GM21515 (cell line): ENCODE data around the gene AUTS2.

ENCODE experiments used
- ATAC-seq: cut with Tn5 transposase; IDR thresholded peaks from one replicate; pipeline ENCODE4 v1.9.1; 2021; ENCODE audit not compliant: unreplicated experiment

Gene AUTS2

DNA sequence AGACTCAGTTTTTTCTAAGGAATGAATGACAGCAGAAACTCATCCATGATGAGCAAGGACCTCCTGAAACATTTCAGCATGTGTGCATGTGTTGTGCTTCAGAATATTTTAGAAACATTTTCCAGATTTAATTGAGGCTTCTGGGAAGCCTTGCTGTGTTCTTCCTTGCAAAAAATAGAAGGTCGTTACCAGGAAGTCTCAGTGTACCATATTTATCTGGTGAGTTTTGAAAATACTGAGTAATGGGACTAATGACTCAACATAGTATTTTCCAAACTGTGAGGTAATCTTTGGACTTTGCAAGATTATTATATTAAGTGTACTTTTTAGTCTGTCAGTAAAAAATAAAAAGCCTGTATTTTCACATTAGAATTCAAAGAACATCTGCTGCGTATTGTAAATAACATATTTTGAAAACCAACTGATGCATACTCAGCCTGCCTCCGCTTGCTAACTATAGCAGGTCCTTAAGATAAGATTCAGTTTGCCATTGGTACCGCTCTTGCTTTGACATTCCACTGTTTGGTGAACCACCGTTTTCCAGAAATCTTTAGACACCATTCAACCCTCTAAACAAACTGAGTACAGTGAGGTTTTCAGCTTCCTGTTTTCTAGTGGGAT is 794.1 kb downstream of the AUTS2 start:
- no peak for ATAC-seq

DNA sequence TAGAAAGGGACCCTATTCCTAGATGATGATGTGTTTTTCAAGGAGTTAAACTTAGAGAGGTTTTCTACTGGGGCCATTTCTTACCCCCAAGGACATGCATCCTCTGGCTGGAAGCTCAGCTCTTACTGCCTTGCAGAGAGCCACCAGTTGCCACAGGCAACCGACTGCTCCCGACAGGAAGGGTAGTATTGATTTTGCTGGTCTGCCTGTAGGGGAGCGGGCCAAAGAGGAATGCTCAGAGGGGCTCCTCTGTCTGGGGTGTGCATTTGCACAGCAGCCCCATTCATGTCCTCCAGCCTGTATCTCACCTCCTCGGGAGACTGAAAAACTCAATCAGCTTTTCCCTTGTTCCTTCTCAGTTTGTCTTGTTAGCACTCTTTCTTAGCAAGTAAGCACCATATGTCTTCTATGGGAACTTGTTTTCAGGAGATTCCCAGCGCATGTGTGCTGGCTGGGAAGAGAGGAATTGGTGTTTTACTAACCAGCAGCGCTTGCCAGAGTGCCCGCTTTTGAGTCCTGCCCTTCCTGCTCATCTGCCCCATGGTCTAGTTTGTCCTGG is 794.7 kb downstream of the AUTS2 start:
- no peak for ATAC-seq

DNA sequence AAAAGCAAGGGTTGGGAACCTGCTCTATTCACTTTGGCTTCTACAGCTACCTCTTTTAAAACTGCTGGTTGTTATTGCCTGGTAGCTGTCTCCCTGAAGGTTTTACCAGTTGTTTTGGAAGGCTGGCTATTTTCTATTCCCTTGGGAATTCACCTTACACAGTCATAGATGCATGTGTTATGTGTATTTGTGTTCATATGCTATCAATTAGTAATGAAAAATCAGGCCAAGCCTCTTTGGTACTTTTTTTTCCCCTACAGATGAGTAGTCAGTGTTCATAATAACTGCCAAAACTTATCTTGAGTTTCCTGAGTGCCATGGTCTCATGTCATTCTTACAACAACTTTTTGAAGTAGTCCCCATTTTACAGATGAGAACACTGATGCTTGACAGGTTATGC is 795.7 kb downstream of the AUTS2 start:
- no peak for ATAC-seq

DNA sequence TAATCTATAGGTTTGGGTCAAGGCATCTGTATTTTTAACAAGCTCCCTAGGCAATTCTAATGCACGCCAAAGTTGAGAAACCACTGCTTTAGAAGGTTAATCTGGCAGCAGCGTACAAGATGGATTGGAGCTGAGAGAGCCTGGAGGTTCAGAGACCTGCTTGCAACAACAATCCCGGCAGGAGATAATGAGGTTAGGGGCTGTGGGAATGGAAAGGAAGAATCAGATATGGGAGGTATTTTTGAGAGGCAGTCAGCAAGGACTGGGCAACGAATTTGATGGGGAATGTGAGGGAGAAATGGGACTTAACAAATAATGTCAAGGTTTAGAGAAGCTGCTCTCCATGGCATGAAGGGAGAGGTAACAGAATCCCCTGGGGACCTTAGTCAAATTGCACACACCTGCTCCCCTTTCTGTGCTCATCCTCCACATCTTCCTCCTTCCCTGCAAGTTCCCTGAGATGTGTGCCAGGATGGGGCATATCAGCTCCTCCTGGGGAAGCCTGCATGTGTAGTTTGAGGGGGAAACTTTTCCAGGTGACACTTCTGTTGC is 802.6 kb downstream of the AUTS2 start:
- no peak for ATAC-seq

DNA sequence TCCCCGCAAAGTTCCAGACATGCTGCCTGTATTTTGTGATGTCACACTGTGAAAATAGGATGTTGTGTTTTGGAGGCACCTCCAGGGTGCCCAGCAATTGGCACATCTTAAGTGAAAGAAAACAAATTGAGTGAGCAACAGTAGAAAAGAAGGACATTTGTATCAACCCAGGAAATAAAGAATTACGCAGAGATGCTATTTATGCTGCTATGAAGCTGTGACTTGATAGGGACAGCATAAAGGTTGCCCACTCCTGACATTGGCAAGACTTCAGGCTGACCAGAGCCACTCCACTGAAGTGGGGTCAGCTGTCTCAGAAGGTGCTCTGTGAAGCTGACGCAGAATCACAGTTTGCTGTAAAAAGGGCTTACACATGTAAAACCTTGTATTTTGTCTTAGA is 803.8 kb downstream of the AUTS2 start:
- ATAC-seq, result no peak

DNA sequence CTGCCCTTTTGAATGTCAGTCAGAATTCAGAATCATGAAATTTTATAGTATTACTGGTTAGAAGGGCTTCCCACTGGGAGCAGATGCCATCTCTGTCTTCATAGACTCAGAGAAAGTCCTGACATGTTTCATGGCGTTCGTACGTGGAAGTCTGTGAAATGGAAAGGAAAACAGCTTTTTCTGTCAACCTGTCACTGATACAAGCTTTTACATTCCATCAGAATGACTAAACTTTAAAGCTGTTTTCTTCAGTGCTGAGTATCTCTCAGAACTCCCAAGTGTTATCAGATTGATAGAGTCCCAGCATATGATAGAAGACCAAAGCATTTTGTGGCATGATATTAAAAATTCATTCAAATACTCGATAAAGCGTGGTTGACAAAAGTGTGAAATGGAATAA is 807.0 kb downstream of the AUTS2 start:
- no peak for ATAC-seq

DNA sequence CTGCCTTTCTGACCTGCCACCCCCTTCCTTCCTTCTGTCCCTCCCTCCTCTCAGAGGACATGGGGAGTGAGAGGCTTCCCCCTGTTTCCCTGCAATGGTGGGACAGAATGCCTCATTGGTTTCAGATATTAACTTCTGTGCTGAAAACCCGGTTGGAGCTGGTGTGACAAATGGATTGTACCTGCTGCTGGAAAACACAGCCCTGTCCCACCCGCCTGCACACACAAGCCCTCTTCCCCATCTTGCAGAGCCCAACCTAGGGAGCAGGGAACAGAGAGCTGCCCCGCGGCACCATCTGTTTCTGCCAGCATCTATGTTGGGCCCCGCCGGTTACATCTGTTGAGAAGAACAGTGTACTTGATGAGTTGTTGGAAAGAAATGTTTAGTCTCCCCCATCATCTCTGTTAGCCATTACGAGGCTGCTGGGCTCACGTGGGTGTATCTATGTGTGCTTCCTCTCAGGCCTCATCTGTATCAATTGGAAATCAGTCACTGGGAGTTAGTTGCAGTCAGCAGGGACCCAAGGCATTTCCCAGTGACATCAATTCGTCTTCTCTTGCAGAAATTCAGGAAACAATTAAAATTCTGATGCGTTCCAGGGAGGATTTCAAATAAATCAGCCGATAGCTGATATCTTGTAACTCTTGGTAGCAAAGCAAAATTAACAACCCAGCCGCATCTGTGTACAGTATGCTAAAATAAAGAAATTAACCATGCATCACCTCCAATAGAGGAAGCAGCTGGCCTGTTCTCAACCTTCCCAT is 808.1 kb downstream of the AUTS2 start:
- ATAC-seq, result no peak

DNA sequence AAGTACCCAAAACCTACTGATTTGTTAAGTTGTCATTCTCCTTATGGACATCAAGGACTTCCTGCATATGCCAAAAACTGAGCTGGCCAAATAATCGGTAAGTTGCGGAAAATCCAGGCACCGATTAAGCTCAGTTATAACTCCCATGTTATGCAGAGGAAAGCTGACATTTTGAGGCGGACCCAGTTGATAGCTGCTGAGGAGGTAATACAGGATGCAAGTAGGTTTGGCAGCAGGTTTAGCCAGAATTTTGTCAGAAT is 808.6 kb downstream of the AUTS2 start:
- no peak for ATAC-seq

DNA sequence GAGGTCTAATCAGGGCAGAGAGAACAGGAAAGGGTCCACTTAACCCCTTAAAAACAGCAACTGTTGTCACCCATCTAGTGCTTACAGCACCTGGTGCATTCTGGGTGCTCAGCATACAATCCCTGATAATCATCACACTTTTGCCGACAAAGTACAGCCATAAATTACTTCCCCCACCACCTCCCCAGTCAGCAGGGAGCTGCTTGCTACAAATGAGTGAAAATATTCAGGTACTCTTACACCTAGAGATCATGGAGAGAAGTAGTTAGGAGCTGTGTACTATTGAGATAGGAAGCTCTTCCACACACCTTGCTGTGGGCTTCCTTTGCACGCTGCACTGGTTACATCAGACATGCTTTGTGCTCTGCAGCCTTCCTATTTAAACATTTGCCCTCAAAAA is 810.2 kb downstream of the AUTS2 start:
- no peak for ATAC-seq

DNA sequence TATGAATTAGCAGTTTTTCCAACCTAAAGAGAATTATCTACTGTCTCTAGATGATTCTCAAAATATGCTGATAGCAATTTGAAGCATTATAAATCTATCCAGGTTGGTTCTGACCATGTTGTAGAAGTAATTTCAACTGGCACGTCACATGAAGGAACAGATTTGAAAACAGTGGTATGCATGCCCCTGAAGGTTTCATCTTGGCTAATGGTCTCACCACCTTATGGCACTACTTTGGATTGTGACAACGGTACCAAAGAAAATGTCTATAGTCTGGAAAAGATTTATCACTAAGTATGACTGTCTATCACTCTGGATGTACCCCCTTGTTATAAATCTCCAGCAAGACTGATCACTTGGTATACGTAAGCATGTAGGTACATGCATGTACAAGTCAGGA is 810.6 kb downstream of the AUTS2 start:
- no peak for ATAC-seq

DNA sequence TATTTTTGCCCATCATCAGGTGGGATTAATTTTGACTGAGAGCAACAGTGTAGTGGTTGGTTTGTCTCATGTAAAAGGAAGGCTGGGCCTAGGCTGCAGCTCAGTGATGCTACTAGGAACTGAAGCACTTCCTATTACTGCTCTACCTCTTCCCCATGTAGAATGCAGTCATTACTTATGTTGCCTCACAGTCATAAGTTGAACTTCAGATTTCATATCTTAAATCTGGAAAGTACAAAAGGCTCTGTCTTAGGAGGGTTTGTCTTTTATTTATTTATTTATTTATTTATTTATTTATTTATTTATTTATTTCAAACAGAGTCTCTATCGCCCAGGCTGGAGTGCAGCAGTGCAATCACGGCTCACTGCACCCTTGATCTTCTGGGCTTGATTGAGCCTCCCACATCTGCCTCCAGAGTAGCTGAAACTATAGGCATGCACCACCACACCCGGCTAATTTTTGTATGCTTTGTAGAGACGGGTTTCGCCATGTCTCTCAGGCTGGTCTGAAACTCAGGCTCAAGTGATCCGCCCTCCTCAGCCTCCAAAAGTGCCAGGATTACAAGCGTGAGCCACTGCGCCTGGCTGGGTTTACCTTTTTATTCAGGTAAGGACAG is 812.0 kb downstream of the AUTS2 start:
- no peak for ATAC-seq

DNA sequence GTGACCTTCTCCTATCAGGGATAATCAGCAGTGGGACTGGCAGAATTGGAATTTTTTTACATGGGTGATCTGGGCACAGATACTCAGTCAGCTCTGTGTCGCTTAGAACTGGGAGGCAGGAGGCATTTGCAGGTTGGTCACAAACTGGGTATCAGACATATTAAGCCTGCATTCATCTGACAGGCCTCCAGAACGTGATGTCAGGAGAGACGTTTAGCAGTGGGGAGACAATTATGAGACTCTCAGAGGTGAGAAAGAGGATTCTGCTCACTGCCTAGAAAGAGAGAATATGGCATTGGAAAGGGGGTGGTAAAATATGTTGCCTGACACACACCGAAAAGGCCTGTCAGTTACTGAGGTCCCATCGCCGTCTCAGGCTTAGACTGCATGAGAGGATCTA is 816.1 kb downstream of the AUTS2 start:
- no peak for ATAC-seq

DNA sequence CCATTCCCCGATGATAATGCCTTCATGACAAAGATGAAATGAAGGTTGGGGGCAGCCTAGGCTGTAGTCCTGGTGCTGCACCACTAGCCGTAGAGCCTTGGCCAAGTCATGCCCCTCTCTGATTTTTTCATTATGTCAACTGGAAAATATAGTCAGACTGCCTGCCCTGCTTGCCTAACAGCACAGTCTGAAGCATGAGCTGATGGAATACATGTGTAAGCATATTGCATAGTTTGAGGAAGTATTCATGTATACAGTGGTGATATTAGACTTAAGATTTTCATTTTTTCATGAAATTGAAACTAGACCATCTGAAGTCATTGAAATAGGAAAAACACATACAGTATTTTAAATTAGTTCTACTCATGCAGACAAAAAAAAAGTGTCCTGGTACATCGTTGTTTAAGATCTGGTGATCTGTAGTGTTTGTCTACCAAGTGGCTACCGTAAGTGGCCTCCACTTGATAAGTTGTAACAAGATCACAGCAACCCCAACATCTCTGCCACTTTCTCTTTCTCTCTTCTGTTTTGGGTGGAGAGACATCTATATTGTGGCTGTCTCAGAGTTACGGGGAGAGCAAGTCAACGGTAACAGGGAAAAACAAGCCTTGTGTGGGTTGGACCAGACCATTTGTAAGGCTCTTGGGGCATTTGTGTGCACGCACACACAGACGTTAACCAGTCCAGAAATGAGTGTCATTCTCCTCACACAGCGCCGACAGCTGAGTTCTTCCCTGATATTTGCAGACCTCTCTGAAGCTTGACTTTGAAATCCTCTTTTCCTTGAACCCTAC is 817.1 kb downstream of the AUTS2 start:
- peak; percentile 61 for ATAC-seq

DNA sequence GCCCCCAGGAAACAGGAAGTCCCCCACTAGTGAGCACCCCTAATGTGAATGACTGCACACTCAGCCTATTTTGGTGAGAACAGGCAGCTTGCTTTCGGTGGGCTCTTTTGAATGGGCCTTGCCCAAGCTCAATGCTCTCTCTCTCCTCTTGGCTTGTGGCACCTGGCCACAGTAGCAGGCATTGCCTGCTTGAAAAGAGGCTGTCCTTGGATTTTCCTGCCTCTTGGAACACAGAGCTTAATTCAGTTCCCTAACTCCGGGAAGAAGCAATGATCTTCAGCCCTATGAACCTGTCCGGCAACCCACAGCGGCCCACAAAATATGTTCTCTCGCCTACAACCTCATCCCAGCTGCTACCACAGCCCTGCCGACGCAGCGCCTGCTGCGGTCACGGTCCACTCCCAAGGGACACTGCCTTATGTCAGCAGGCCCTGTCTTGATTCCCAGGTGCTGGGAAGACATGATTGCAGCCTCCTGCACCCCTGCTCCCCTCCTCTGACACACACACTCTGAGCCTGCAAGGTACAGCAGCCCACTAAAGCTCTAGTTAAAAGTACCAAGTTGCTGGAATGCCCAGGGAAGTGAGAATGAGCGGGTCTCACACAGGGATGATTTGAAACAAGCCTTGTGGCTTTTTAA is 818.2 kb downstream of the AUTS2 start:
- no peak for ATAC-seq

DNA sequence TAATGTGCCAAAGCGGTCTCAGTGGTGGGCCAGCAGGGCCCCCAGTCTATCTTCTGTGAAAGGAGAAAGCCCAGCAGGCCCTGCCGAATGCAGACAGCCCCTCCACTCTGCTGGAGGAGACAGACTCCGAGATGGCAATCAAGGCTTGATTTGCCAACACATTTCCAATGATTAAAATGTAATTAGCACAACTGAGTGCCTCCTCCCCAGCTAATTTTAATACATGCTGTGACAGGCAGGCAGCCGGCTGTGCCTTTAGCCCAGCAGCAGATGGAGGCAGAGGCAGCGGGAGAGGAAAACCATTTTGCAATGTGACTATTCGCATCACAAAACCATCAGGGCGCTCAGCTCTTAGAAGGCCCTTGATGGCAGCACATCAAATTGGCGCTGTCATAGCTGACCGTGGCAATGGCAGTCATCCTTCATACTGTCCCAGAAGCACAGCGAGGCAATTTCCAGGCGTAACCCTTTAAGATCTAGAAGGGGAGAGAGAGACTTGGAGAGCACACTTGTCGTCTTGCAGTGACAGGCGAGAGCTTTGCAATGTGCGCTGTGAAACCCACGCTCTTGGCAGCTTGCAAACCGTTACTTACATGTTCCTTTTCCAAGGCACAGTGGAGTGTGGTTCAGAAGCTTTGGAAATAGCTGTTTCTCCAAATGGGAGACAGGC is 818.8 kb downstream of the AUTS2 start:
- no peak for ATAC-seq

DNA sequence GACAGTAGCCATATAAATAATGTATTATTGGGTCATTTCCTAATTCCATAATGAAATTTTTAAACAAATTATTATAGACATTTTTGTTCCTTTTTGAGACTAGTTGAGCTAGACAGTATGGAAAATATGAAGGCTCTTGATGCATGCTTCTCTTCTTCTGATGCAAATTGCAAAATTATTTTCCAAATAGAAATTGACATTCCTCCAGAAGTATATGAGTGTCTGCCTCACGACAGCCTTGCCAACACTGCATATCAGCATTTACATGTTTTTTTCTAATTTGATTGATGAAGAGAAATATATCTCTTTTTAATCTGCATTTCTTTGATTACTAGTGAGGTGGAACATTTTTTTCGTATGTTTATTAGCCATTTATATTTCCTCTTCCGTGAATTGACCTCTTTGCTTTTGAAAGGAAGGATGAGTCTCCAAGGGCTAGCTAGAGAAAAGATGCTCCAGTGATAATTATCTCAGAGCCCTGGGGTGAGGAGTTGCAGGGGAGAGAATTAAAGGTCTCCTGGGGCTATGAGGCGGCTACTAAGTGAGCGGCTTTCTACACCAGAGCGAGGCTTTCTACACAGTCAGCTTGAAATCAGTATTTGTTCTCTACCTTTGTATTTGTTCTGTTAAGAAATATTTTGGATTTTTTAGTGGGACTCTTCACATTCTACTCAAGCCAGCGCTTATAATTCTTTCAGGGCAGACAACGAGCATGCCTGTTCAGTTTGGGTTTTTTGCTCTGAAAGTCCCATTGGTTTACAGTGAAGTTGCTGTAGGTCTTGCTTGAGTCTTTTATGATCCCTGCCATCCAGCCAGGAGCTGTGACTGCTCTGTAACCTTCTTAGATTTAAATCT is 821.5 kb downstream of the AUTS2 start:
- ATAC-seq, result no peak

DNA sequence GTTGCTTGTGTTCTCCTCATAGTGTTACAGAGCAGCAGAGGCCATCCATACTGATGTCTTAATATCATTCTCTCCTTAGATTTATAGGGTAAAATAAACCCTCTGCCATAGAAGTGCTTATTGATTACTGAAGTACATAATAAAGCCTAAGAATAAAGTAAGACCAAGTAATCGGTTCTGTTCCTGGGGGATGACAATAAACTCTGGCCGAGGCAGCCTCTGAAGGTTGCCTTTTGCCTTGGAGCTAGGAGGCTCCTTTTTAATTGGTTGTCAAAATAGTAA is 822.0 kb downstream of the AUTS2 start:
- no peak for ATAC-seq

DNA sequence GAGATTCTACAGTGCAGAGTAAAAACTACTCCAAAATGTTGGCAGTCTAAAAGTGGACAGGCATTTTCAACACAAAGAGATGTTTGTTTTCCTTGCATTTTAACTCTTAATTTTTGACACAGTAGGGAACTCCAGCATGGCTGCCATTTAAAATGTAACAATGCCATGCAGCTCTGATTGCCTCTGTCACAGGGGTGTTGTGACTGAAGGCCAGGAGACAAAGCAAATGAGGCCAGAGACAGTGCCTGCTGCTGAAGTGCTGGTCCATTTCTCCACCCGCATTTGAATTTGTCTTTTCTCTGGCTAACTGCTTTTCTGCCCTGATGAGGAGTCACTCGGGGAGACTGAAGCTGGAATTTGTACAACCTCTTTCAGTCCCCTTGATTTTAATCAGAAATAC is 823.0 kb downstream of the AUTS2 start:
- no peak for ATAC-seq

DNA sequence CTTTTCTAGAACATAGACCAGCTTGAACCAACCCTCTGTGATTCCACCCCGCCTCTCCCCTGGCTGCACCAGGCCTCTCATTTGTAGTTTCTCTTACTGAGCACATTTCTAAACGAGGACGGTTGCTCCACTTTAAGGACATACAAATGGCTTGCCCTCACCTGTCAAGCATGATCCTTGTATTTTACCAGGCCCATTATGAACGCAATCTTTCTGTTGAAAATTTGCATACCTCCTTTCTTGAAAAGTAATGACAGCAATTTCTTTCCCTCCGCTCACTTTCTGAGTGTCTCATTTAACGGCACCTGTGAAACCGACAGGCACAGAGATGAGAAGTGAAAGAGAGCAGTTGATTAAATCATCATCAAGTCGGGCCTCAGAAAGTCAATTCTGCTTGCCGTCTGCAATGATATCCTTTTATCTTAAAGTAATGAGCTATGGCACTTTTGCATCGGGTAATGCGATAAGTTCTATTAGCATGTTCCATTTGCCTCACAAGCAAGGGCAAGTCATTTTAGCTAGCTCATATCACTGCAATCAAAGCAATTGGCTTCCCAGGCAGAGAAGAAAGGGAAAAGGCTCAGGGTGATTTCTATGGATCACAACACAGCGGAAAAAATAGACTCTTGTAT is 828.1 kb downstream of the AUTS2 start:
- no peak for ATAC-seq
